ENCODE measurements around the gene GABBR2. TPM values are rescaled to one million over a fixed set of nuclear protein-coding genes. Genes with fewer than 3 reads are reported as not detected.

GABBR2 gene
- total and polyA plus RNA-seq, 9 of the 15 experiments (the other 6 are each of a cell fraction or from before 2014, with no cell fraction given): 0.15 to 1.9 (median 0.32) TPM

DNA sequence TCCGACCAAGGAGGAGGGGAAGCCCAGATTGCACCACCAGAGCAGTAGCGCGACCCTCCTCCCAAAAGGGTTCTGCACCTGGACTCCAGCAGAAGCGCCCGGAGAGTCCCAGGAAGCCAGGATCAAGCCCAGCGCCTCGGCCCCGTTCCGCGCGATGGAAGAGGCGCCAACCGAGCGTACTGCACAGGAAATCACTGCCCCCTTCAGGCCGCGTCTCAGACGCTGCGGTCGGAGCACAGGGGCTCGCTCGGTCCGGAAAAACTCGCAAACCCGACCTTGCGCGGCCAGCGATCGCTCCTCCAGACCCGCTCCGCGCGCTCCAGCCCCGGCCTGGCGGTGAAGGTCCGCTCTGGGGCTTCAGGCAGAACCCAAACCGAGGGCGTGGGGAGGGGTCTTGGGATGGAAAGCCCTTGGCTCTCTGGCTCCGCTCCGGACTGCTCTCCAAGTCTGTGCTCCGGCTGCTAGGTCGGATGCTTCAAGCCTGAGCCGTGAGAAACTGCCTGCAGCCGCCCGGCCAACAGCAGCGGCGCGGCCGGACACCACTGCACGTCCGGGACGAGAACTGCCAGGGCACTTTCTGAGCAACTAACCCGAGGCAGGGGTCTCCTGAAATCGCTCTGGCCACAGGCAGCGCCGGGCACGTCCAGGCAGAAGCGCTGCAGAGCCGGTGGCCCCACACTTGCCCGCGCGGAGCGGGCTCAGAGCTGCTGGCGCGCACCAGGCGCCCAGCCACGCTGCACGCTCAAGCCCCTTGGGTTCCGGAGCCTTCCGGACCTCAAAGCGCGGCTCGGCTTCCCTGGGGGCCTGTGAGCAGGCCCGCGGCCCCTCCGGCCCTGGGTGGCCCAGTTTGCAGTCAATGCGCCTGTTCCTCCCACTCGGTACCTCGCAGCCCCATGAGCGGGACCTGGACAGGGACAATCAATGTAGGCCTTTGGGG, 1.3 kb downstream of the GABBR2 start (continued):
- TF ChIP-seq ZNF23 (CRISPR knock-in tag; IDR thresholded peaks at IDR 0.05) (no peak), TOE1 (IDR thresholded peaks at IDR 0.05; ENCODE audit: borderline replicate concordance) (no peak), TOE1 (CRISPR knock-in tag; IDR thresholded peaks at IDR 0.05; ENCODE audit: borderline replicate concordance, low read depth) (no peak), CXXC5 (CRISPR knock-in tag; IDR thresholded peaks at IDR 0.05) (peak; percentile 60; the same call in 1 of the 2 replicates)
- TF ChIP-seq, protein P1, sequence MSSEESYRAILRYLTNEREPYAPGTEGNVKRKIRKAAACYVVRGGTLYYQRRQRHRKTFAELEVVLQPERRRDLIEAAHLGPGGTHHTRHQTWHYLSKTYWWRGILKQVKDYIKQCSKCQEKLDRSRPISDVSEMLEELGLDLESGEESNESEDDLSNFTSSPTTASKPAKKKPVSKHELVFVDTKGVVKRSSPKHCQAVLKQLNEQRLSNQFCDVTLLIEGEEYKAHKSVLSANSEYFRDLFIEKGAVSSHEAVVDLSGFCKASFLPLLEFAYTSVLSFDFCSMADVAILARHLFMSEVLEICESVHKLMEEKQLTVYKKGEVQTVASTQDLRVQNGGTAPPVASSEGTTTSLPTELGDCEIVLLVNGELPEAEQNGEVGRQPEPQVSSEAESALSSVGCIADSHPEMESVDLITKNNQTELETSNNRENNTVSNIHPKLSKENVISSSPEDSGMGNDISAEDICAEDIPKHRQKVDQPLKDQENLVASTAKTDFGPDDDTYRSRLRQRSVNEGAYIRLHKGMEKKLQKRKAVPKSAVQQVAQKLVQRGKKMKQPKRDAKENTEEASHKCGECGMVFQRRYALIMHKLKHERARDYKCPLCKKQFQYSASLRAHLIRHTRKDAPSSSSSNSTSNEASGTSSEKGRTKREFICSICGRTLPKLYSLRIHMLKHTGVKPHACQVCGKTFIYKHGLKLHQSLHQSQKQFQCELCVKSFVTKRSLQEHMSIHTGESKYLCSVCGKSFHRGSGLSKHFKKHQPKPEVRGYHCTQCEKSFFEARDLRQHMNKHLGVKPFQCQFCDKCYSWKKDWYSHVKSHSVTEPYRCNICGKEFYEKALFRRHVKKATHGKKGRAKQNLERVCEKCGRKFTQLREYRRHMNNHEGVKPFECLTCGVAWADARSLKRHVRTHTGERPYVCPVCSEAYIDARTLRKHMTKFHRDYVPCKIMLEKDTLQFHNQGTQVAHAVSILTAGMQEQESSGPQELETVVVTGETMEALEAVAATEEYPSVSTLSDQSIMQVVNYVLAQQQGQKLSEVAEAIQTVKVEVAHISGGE (CRISPR knock-in tag; IDR thresholded peaks at IDR 0.05): no peak

Measured in K562 (cell line).